Endothelial cell of hepatic sinusoid (primary cell): ENCODE data around the gene MKNK1.

Source experiments
- in situ Hi-C: cut with HindIII; loops from 2 replicates; pipeline ENCODE4 v1.10.0; 2017; ENCODE audit warnings: low sequenced_read_pairs

The MKNK1 gene

DNA sequence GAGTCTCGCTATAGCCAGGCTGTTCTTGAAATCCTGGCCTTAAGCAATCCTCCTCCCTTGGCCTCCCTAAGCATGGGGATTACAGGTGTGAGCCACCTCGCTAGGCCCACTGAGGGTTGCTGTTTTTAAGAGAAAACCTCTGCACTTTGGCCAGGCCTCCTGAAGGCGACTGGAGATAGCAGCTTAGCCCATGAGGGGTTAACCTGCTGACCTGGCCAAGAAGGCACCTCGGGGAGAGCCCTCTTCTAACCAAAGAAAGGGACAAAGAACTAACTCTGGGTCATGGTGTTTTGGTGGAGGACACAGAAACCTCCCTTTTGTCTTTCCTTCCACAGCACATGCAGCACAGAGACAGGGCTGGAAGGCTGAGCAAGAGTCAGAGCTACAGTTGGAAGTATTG, 35.0 kb downstream of the MKNK1 start:
- in situ Hi-C loops, result no loop called here

DNA sequence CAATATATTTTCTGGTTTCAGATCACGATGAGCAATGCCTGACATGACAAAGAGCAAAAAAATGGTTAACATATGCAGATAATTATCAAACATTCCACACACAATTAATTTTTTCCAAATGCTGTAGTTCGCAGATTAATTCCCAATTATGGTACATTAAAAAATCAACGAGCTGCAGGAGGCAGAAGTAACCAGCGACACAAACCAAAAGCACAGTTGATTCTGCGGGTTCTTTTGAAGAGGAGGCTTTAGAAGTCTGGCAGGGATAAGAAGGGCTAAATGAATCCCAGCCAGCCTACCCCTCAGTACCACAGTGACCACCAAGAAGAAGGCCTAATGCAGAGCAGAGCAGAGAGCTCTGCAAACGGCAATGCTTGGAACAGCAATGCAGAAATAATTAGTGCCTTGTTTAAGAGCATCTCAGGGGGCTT, 35.6 kb downstream of the MKNK1 start:
- in situ Hi-C loops, result no loop called here

DNA sequence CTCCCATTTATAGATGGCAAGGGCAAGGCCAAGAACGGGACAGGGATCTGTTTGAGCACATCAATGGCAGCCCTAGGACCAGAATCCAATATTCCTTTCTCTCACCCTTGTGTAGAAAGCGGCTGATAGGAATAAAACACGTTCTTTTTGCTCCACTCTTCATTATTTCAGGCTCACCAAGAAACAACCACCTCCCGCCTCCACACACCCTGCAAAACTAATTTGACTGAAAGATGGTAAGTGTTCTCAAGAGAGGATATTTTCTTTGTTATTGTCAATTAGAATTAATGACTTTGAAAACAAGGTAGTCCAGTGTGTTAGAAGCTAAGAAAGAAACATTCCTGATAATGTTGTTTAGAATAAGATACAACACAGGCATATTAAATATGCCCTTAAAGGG, 40.7 kb downstream of the MKNK1 start:
- in situ Hi-C loops, result no loop called here

DNA sequence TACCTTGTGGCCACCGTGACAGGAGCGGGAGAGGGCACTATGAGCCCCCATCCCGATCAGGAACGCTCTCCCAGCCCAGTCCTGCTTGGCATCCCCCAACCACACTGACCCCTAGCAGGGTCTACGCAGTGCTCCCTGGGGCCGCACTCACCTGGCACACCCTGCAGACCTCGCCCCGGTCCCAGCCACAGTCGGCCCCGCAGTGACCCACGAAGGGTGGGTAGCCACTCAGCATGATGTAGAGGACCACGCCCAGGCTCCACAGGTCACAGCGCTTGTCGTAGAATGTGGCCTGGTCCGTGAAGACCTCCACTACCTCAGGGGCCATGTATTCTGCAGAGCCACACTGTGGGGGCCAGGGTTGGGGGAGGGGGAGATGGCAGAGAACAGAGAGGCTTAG, 41.6 kb downstream of the MKNK1 start:
- in situ Hi-C loops, result no loop called here

DNA sequence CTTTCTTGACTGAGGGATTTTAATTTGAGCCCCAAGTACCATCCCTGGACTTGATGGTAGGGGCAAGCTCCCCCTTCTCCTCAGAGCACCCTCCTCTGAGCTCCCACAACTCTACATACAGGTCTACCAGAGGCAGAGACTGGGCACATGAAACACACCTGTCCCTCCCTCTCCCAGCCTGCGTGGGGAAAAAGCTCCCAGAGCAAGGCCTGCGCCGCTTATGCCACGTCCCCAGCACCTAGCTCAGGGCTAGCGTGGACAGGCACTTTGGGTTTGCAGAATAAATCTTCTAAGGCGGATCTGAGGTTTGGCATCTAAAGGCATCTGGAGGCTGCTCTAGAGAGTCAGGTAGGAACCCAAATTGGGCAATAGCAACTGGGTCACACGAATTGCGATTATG, 45.1 kb downstream of the MKNK1 start:
- in situ Hi-C loops, result no loop called here

DNA sequence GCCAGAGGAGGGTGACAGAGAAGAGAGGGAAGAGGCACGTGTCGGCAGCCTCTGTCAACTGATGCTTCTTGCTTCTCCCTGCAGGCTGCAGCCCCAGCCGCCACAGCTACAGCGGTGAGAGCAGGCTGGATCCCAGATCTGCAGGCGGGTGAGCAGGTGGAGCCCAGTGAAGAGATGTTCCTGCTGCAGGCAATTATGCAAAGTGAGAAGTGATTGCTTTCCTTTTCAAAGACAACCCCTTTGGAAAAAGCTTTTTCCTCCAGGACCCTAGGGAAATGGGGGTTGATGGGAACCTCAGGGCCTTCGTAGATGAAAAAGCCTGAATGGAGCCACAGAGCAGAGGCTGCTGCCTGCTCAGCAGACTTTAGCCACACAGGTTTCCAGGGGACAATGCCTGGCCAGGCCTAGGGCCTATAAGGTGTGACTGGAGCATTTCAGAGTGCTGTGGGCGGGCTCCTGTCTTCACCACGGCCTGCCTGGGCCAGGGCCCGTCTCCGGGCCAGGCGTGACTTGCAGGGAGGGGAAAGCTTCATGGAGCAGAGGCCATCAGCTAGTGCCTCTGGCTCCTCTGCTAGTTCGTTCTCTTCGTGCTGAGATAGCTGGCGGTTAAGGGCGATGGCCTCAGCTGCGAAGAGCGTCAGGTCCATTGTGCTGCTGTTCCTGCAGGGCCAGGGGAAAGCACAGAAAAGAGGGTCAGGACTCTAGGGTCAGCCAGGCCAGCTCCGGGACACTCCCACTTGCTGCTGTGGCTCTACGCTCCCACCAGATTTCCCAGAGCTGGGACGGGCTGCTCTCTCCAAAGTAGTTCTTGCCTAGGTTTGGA, 45.7 kb downstream of the MKNK1 start:
- in situ Hi-C loops, result no loop called here

DNA sequence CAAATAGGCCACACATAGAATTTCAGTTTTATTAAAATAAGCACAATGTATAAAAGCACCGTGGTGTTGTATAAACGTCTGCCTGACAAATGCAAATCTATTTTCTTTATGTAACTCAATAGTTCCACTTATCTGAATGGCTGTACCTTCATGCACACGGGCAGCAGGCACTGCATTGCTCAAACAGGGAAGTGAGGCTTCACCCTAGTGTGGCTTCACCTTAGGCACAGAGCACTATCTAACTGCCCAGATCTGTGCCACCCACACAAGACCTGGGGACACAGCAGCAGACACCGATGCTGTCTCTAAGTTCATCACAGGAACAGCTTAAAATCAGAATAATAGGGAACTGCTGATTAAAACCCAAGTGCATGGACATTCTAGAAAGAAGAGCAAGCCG, 46.7 kb downstream of the MKNK1 start:
- in situ Hi-C loops, result no loop called here

DNA sequence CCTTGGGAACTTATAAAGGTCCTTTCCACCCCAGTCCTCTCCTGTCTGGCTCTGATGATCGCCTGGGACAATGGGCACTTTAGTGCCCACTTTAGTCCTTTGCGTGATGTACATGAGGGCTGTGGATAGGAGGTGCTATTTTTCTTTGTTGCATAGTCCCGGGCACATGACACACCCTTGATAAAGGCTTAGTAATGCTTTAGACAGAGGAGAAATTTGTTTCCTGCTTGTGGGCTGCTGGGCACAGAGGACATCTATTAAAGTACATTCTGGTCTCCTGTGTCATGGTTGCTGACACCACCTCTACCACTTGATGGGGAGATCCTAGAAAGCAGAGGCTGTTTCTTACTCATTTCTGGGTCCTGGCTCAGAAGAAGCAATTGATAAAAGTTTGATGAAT, 47.2 kb downstream of the MKNK1 start:
- in situ Hi-C loops, result no loop called here

DNA sequence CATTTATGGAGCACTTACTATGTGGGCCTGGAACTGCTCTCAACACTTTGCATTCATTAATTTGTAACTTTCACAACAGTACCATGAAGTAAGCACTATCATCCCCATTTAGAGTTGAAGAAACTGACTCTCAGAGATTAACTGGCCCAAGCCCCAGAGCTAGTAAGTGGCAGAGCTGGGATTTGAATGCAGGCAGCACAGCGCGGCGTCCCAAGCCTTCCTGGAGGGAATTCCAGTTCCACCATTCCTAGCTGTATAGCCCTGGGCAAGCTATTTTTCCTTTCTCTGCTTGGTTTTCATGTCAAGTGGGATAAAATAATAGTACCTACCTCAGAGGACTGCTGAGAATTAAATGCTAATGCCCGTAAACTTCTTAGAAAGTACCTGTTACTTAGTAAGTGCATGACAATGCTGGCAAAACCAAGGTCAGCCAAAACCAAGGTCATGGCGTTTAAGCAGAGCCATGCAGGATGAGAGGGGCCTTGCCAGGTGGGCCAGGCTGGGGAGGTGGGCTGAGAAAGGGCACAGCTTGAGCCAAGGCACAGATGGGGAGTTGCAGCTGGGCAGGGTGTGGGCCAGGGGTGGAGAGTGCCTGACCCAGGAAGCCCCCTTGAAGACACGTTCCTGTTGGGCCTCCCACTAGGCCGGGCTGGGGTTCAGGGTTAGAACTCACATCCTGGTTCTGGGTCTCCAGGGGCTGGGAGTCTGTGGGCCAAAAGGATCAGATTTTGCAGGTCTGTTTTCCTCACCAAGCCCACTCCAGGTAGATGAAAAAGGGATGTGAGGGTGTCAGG, 48.0 kb downstream of the MKNK1 start:
- in situ Hi-C loops, result no loop called here

DNA sequence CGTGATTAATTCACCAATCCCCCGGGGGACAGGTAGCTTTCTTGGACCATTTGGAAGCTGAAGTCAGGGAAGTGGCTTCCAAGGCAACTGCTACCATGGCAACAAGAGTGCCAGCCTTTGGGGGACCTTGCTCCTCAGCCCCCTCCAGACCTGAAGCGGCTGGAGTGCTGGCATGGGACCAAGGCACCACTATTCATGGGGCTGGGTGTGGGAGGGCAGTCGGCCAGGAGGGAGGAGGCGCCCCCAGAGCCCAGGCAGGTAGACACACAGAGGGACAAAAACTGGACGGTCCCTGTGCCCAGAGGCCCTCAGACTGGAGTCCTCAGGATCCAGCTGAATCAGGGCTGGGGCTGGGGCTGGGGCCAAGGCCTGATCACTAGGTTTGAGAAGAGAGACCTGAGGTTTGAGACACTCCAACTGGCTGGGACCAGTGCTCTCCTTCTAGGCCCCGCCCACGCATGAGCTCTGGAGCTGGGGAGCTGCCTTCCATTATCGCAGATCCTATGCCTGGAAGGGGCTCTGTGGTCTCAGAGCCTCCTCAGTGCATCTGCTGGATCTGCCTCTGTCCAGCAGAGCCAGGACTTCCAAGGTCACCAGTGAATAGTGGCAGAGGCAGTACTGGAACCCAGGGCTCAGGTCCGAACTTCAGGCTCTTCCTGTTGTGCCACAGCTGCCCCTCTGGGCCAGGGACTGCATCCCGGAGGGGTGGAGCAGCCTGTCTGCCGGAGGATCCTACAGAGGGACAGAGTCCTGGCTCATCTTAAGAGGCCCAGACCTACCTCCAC, 49.3 kb downstream of the MKNK1 start:
- in situ Hi-C loops, result no loop called here

DNA sequence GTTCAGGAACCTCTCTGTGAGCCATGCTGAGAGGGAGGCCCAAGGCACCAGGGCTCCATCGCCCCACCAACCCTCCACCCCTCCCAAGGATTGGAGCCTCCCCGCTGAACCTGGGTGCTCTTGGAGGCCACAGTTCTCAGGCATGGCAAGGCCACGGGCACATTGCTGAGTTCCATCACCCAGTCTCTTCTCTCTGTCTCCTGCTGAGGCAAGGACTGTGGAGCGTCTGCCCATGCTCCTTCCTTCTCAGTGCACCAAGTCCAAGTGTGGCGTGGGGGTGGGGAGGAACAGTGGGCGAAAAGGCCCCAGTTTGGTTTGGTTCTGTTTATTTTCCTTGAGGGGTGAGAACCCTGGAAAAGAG, 49.9 kb downstream of the MKNK1 start:
- in situ Hi-C loops, result no loop called here

DNA sequence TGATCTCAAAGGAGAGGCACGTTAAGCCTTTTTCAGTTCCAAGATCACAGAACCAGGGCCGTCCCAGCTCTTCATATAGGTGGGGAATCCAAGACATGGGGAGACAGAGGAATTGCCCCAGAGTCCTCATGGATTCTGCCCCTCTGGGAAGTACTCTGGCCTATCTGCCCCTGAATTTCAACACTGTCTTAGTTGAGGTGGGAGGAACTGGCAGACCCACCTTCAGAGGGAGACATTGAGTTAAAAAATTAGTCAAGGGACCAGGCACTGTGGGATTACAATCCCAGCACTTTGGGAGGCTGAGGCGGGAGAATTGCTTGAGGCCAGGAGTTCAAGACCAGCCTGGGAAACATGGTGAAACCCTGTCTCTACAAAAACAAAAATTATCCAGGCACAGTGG, 50.6 kb downstream of the MKNK1 start:
- in situ Hi-C loops, result no loop called here

DNA sequence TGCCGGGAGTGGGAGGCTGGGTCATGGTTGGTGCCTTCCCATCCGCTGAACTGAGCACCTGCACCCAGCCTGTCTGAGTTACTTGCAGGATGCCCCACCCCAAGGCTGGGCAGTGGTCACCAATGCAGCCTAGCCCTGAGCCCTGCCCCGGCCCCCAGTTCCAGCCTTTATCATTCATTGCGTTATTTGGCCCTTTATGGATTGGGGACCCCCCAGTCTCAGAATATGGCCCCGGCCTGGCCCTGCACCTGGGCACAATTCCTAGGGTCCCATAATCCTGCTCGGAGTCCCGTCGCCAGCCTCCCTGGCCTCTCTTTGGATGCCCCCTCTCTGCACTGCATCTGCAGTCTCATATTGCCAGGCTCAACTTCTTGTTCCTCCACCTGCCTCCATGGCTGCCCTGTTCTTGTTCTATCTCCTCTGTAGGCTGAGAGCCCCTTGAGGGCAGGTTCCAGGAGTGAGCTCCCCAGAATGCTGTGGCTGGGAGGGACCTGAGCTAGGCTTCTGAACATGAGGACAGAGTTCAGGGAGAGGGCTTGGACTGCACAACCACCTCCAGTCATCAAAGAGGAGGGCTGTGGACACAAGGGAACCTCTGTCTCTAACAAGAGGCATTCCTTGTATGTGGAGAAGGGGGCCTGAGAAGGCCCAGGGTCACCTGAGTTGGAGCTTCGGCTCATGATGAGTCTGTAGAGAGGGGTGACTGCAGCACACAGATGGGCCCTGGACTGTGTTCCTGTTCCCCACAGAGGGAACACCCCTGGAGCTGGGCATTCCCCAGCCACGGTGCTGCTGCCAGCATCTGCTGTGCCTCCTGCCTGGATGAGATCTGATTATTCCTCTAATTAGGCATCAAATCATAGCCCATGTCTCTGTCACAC, 51.5 kb downstream of the MKNK1 start:
- in situ Hi-C loops, result no loop called here

DNA sequence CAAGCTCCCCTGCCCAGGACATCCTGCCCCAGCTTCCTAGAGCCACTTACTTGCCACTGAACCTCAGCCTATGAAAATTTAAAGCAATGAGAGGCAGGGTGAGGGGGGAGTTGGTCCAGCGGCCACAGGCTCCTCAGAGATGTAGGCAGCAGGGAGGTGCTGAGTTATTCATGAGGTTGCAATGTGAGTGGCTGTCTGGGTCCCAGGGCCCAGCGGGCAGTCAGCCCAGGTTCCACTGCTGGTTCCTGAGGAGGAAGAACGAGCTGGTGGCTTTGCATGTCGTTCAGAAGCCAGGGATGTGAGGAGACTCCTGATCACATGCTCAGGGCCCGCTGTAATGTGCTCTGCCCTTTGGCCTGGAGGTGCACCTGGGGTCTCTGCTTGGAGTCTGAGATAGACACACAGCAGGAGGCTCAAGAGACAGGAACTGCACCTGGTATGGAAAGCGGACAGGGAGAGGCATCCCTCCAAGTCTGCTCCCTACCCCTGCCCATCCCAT, 52.4 kb downstream of the MKNK1 start, which contains the start of gene KNCN:
KNCN (minus strand) TSS at position 51 of the 499 bp plus-strand sequence. CDS start 432 bp downstream, outside the sequence.
- in situ Hi-C loops, result no loop called here

DNA sequence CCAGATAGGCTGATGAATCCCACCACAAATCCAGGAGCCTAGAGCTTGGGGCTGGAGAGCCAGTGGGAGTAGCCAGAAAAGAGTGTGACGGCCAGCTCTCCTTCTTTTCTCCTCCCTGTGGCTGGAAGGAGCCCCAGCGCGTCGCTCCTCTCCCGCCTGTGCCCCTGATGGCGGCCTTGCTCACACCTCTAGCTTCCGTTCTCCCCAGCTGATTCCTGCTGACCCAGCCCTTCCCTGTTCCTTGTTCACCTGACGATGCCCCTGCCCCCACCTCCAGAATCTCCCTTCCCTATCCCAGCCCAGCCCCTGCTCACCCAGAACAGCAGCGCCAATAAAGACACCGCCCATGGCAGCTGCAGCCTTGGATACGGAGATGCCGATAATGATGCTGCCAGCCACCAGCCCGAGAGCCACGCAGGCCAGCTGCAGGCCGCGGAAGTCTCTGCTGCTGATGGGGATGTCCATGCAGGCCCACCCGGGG, 53.3 kb downstream of the MKNK1 start:
- in situ Hi-C loops, result no loop called here

DNA sequence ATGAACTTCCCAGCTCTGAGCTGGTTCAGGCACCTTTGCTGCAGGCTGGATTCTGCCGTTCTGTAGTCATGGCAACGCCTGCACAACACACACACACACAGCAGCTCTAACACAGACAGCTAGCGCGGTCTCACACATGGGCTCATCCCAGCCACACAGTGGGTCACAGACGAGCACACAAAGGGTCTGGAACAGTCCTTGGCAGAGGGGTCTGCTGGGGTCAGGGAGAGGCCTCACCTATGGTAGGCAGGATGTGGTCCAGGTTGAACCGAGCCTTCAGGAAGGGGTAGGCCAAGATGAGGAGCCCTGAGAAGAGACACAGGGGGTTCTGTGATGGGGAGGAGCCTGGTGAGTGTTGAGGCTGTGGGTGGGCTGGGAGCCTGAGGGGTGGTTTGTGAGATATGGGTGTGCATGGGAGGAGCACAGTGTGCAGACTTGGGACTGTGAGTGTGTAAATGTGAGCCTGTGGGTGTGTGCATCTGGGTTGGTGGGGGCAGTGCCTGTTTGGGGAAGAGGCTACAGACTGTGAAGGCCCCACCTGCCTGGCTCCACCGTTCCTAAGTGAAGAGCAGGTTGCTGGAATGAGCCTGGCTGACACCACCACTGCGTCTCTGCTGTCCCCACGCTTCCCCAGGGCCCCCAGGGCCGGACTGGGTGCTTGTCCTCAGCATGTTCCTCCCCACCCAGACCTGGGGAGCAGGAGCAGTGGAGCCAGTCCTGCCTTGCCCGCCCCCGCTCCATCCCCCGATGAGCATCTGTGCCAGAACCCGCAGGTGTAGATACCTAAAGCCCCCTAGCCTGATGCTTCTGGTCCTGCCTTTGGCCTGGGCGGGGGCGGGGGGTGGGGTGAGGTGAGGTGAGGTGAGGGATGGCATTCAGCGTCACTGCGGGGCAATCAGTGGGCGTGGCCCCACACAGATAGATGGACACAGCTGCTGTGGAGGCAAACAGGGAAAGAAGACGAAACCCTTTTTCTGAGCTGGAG, 54.1 kb downstream of the MKNK1 start:
- in situ Hi-C loops, result no loop called here

DNA sequence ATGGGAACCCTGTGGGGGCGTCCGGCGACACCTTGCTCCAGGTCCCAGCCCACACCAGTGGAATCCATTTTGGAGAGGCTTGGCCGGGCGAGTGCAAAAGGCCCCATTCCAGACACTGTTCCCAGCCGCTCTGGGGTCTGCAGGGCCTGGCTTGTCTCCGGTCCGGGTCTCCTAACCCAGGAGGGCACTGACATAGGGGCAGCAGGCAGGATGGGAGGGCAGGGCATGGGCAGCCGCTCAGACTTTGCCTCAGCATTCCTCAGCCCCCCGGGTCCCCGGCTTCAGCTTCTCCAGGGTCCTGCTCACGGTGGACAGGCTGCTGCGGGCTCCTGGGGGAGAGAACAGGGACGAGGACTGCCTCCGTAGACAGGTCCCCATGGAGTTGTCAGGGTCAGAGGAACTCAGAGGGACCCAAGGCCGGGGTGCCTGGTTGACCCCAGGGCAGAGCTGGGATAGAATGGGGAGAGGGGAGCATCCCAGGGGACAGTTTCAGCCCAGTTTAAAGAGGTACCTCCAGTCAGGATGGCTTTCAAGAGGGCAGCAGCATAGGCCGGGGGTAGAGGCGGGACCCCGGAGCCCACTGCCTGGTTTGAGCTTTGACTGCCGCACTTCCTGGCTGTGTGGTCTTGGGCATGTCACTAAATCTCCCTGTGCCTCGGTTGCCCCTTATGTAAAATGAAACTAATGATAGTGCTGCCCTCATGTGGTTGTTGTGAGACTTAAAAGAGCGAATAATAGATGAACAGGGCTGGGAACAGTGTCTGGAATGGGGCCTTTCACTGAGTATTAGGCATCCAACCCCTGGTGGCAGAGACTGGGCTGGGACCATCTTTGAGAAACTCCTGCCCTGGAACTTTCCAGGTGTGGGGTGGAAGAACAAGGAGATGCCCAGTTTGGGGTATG, 56.3 kb downstream of the MKNK1 start:
- in situ Hi-C loops, result no loop called here

DNA sequence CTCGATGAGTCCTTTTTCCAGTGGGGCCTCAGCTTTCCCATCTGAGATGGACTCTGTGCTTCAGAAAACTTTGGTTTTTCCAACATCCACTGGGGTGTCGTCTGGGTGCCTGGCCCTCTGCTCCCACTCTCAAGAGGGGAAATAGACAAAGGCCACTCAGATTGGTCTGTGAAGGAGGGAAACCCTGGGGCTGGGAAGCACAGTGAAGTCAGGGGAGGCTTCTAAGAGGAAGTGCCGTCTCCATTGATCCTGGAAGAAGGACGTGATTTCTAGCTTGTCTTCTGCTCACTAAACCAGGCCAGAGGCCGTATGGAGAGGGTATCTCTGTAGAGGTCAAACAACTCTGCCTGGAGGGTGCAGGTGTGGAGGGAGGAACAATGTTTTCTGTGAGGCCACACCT, 57.9 kb downstream of the MKNK1 start:
- in situ Hi-C loops, result no loop called here
